Smooth muscle cell (in vitro differentiated cells): Measurements from ENCODE around the gene AMOTL1. TPM values are rescaled to one million over a fixed set of nuclear protein-coding genes. Genes with fewer than 3 reads are reported as not detected.

Experiments
- DNase-seq: peaks from one replicate; lab custom pipeline; 2025; ENCODE audit not compliant: unreplicated experiment; lab: John Stamatoyannopoulos, UW
- H2AFZ ChIP-seq: fragments of 200-600 bp; sonication (generic); 2 replicates; pipeline ENCODE4 v1.6.0; 2016; ENCODE audit warnings: antibody characterized with exemption, low read depth, mild to moderate bottlenecking
- H3F3A ChIP-seq: fragments of 200-600 bp; sonication (generic); 2 replicates; pipeline ENCODE4 v1.6.0; 2017; ENCODE audit warnings: antibody characterized with exemption, low read depth
- H3K27ac ChIP-seq: fragments of 200-600 bp; sonication (generic); 2 replicates; pipeline ENCODE4 v1.5.1; 2016; ENCODE audit warnings: low read depth, mild to moderate bottlenecking
- H3K27me3 ChIP-seq: fragments of 200-600 bp; sonication (generic); 2 replicates; pipeline ENCODE4 v1.6.1; 2016; ENCODE audit warnings: low read depth, mild to moderate bottlenecking
- H3K36me3 ChIP-seq: fragments of 200-600 bp; sonication (generic); 2 replicates; pipeline ENCODE4 v1.5.1; 2016; ENCODE audit warnings: low read depth
- H3K4me1 ChIP-seq: fragments of 200-600 bp; sonication (generic); 2 replicates; pipeline ENCODE4 v1.5.1; 2016; ENCODE audit warnings: low read depth
- H3K4me2 ChIP-seq: fragments of 200-600 bp; sonication (generic); 2 replicates; pipeline ENCODE4 v1.6.0; 2016; ENCODE audit warnings: mild to moderate bottlenecking
- H3K4me3 ChIP-seq: fragments of 200-600 bp; sonication (generic); 2 replicates; pipeline ENCODE4 v1.5.1; 2016; ENCODE audit warnings: mild to moderate bottlenecking
- H3K79me2 ChIP-seq: fragments of 200-600 bp; sonication (generic); 2 replicates; pipeline ENCODE4 v1.6.0; 2016; ENCODE audit warnings: low read depth, mild to moderate bottlenecking
- H3K9ac ChIP-seq: fragments of 200-600 bp; sonication (generic); 2 replicates; pipeline ENCODE4 v1.6.0; 2016; ENCODE audit warnings: low read depth
- H3K9me3 ChIP-seq: fragments of 200-600 bp; sonication (generic); replicated peaks from 2 replicates; pipeline ENCODE4 v1.5.1; 2016; ENCODE audit warnings: low read depth
- H4K20me1 ChIP-seq: fragments of 200-600 bp; sonication (generic); 2 replicates; pipeline ENCODE4 v1.6.0; 2016; ENCODE audit warnings: low read depth
- CTCF ChIP-seq: fragments of 200-600 bp; sonication (generic); IDR thresholded peaks from 2 replicates; pipeline ENCODE4 v1.5.1; 2017; ENCODE audit warnings: borderline replicate concordance, mild to moderate bottlenecking, antibody characterized with exemption; ENCODE audit not compliant: insufficient read depth, poor library complexity, severe bottlenecking
- WGBS: methylation state at CpG from one replicate; pipeline ENCODE4 v1.1.7; 2016; ENCODE audit warnings: low lambda C conversion rate; 5-methylcytosine and 5-hydroxymethylcytosine counted together
- polyA plus RNA-seq: library from polyadenylated mRNA; unstranded; fragments of >200 nt; fragmentation: Nextera tagmentation; extraction: Ambion mirVana; gene quantifications from 2 replicates; pipeline ENCODE4 v1.2.1, GENCODE V29; 2016
- total RNA-seq: library from RNA; depleted of rRNA; stranded (reverse); fragments of >200 nt; gene quantifications from 2 replicates; pipeline ENCODE4 v1.2.3, GENCODE V29; 2014

The AMOTL1 gene
- total and polyA plus RNA-seq, 2 experiments from 2014 or later: 23.4 to 61.0 TPM

GRCh38 chr11:94762208-94762607 lies 5.9 kb upstream of the AMOTL1 start:
- Histone ChIP-seq H3K79me2 (no peaks in the 10 kb centered on the region), H3K4me3 (no peak overlapping the region), H3F3A (peaks cover 15% of the 10 kb centered on the region), H3K27ac (no peak overlapping the region), H3K27me3 (no peaks in the 10 kb centered on the region), H3K36me3 (no peaks in the 10 kb centered on the region), H3K4me2 (no peak overlapping the region), H3K9ac (no peak overlapping the region), H2AFZ (no peak overlapping the region), H3K9me3 (no peaks in the 10 kb centered on the region), H4K20me1 (no peaks in the 10 kb centered on the region), H3K4me1 (peaks cover 7% of the 10 kb centered on the region)
- TF ChIP-seq CTCF: peak; percentile 17
- WGBS: 96% methylated on average over 1 of the region's 1 CpG
- no peak for DNase-seq

GRCh38 chr11:94762995-94763394 lies 5.2 kb upstream of the AMOTL1 start:
- H3F3A ChIP-seq: peaks cover 15% of the 10 kb centered on the region
- H3K9me3 ChIP-seq: no peaks in the 10 kb centered on the region
- no peak for TF ChIP-seq CTCF
- H3K4me3 ChIP-seq: no peak overlapping the region
- no peaks in the 10 kb centered on the region for H3K79me2 ChIP-seq
- no peak overlapping the region for H3K27ac ChIP-seq
- 87% methylated on average over 2 of the region's 2 CpGs for WGBS
- no peak overlapping the region for H3K9ac ChIP-seq
- H2AFZ ChIP-seq: no peak overlapping the region
- no peaks in the 10 kb centered on the region for H3K36me3 ChIP-seq
- H3K27me3 ChIP-seq: no peaks in the 10 kb centered on the region
- H3K4me1 ChIP-seq: peaks cover 14% of the 10 kb centered on the region
- no peak overlapping the region for H3K4me2 ChIP-seq
- H4K20me1 ChIP-seq: no peaks in the 10 kb centered on the region
- DNase-seq: no peak

GRCh38 chr11:94766713-94767206 lies 1.4 kb upstream of the AMOTL1 start:
- Histone ChIP-seq H3K36me3 (no peaks in the 10 kb centered on the region), H2AFZ (peak overlapping the region; percentile 20), H3K27ac (peak overlapping the region; percentile 95), H3K4me3 (peak overlapping the region; percentile 91), H3K79me2 (peaks cover 35% of the 10 kb centered on the region), H3K4me2 (peak overlapping the region; percentile 96), H3K9me3 (no peaks in the 10 kb centered on the region), H3K4me1 (peaks cover 27% of the 10 kb centered on the region), H3F3A (peaks cover 18% of the 10 kb centered on the region), H3K27me3 (no peaks in the 10 kb centered on the region), H4K20me1 (peaks cover 25% of the 10 kb centered on the region), H3K9ac (peak overlapping the region; percentile 96)
- DNase-seq: no peak
- WGBS: 2% methylated on average over 5 of the region's 5 CpGs
- TF ChIP-seq CTCF: no peak

GRCh38 chr11:94767291-94767690 lies 865 bp upstream of the AMOTL1 start:
- H3K27ac ChIP-seq: peak overlapping the region; percentile 95
- peaks cover 27% of the 10 kb centered on the region for H3K4me1 ChIP-seq
- 32% methylated on average over 5 of the region's 5 CpGs for WGBS
- peak overlapping the region; percentile 96 for H3K9ac ChIP-seq
- no peaks in the 10 kb centered on the region for H3K27me3 ChIP-seq
- no peak for TF ChIP-seq CTCF
- H3K4me2 ChIP-seq: peak overlapping the region; percentile 96
- H3K79me2 ChIP-seq: peaks cover 40% of the 10 kb centered on the region
- H3K9me3 ChIP-seq: no peaks in the 10 kb centered on the region
- peaks cover 30% of the 10 kb centered on the region for H4K20me1 ChIP-seq
- no peak for DNase-seq
- H2AFZ ChIP-seq: peak overlapping the region; percentile 20
- peak overlapping the region; percentile 91 for H3K4me3 ChIP-seq
- no peaks in the 10 kb centered on the region for H3K36me3 ChIP-seq
- H3F3A ChIP-seq: peaks cover 18% of the 10 kb centered on the region
